Fibroblast of pulmonary artery (primary cell): ENCODE results near the gene ABCB6.

Experiments
- DNase-seq: peaks from one replicate; pipeline ENCODE4 v3.0.0-alpha.2; 2010; ENCODE audit warnings: low read depth
- H3K4me3 ChIP-seq: replicated peaks from 2 replicates; pipeline ENCODE4 v1.5.1; 2011; ENCODE audit warnings: low read depth, mild to moderate bottlenecking, control low read depth, low read length, moderate library complexity
- CTCF ChIP-seq: IDR thresholded peaks from 2 replicates; pipeline ENCODE4 v1.5.1; 2011; ENCODE audit warnings: mild to moderate bottlenecking, control low read depth, low read length, inconsistent platforms; ENCODE audit errors: missing control alignments

ABCB6 gene

GRCh38 chr2:219253753-219254589 lies 35.2 kb upstream of the ABCB6 start, which contains the start of gene TUBA4A:
TUBA4A (minus strand) TSS chr2:219253918; CDS start chr2:219253858, 60 bp downstream.
- DNase-seq: peak; percentile 53

GRCh38 chr2:219252900-219253752 lies 34.4 kb upstream of the ABCB6 start, which contains the start of gene TUBA4B:
TUBA4B (plus strand) TSS chr2:219253243; CDS start chr2:219253408, 165 bp downstream.
- no peak for TF ChIP-seq CTCF
- peak within 1 kb of the TSS; percentile 65 for H3K4me3 ChIP-seq
- peak; percentile 24 for DNase-seq

More at GRCh38 chr2:219253753-219254589, 35.2 kb upstream of the ABCB6 start, which contains the start of gene TUBA4A:
- no peak for TF ChIP-seq CTCF
- peak within 1 kb of the TSS; percentile 65 for H3K4me3 ChIP-seq

GRCh38 chr2:219252570-219252899 lies 33.8 kb upstream of the ABCB6 start:
- H3K4me3 ChIP-seq: peak overlapping the region; percentile 65
- TF ChIP-seq CTCF: no peak
- DNase-seq: no peak

GRCh38 chr2:219252084-219252483 lies 33.3 kb upstream of the ABCB6 start:
- no peak for TF ChIP-seq CTCF

GRCh38 chr2:219251656-219252055 lies 32.9 kb upstream of the ABCB6 start:
- TF ChIP-seq CTCF: no peak
- no peak for DNase-seq

More at GRCh38 chr2:219252084-219252483, 33.3 kb upstream of the ABCB6 start:
- no peak for DNase-seq
- H3K4me3 ChIP-seq: no peak overlapping the region

GRCh38 chr2:219250049-219250781 lies 31.5 kb upstream of the ABCB6 start:
- no peak overlapping the region for H3K4me3 ChIP-seq
- DNase-seq: peak; percentile 27
- TF ChIP-seq CTCF: no peak

More at GRCh38 chr2:219251656-219252055, 32.9 kb upstream of the ABCB6 start:
- no peak overlapping the region for H3K4me3 ChIP-seq
